ENCODE data around the gene NKAIN2.

NKAIN2 gene

DNA sequence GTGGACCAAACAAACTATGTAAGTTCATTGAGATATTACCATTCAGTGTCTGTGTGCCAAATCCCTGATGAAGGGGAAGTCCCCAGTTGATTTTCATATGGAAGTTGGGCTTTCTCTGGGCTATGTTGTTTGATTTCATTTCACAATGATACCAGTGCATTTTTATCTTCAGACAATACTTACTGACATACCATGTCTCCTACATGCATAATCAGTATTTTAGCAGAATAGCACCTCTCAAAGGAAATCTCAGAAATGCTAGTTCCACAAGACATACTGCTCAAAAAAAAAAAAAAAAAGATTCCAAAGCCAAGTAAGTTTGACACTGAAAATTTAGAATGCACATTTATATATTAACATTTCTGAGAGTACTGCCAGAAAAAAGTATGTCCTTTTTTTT is 989.7 kb downstream of the NKAIN2 start:
- DNase-seq (ENCODE audit: extremely low read depth, low read depth) = no peak
- TF ChIP-seq, protein P1, sequence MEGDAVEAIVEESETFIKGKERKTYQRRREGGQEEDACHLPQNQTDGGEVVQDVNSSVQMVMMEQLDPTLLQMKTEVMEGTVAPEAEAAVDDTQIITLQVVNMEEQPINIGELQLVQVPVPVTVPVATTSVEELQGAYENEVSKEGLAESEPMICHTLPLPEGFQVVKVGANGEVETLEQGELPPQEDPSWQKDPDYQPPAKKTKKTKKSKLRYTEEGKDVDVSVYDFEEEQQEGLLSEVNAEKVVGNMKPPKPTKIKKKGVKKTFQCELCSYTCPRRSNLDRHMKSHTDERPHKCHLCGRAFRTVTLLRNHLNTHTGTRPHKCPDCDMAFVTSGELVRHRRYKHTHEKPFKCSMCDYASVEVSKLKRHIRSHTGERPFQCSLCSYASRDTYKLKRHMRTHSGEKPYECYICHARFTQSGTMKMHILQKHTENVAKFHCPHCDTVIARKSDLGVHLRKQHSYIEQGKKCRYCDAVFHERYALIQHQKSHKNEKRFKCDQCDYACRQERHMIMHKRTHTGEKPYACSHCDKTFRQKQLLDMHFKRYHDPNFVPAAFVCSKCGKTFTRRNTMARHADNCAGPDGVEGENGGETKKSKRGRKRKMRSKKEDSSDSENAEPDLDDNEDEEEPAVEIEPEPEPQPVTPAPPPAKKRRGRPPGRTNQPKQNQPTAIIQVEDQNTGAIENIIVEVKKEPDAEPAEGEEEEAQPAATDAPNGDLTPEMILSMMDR (IDR thresholded peaks at IDR 0.05; ENCODE audit: low read depth, low read length, missing control alignments) = no peak
- H3K4me3 ChIP-seq (replicated peaks; ENCODE audit: low read depth, low read length) = no peak overlapping the region

DNA sequence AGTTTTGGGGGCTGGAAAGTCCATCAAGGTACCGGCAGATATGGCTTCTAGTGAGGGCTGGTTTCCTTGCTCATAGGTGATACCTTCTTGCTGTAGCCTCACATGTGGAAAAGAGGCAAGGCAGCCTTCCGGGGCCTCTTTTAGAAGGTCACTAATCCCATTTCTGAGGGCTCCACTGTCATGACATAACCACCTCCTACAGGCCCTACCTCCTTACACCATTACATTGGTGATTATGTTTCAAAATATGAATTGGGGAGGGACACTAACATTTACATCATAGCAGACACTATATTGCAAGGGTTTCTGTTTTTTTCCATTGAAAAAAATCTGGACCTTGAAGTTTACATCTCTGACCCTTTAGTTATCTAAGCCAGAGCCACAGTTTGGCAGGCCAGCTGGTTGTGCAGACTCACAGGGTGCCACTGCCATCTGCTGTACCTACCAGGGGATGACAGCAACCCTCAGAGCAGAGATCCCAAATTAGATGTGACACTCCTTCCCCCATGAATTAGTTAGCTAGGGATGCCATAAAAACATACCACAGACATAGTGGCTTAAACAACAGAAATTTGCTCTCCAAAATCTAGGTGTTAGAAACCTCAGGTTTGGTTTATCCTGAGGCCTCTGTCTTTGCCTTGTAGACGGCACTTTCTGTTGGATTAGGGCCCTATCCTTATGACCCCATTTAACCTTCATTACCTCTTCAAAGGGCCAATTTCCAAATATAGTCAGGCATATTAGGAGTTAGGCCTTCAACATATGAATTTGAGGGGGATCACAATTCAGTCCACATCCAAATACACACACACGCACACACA is 992.2 kb downstream of the NKAIN2 start:
- TF ChIP-seq, protein P1 (IDR thresholded peaks at IDR 0.05; ENCODE audit: low read depth, low read length, missing control alignments) = no peak
- H3K4me3 ChIP-seq (replicated peaks; ENCODE audit: low read depth, low read length) = no peak overlapping the region
- no peak for DNase-seq (ENCODE audit: extremely low read depth, low read depth)

DNA sequence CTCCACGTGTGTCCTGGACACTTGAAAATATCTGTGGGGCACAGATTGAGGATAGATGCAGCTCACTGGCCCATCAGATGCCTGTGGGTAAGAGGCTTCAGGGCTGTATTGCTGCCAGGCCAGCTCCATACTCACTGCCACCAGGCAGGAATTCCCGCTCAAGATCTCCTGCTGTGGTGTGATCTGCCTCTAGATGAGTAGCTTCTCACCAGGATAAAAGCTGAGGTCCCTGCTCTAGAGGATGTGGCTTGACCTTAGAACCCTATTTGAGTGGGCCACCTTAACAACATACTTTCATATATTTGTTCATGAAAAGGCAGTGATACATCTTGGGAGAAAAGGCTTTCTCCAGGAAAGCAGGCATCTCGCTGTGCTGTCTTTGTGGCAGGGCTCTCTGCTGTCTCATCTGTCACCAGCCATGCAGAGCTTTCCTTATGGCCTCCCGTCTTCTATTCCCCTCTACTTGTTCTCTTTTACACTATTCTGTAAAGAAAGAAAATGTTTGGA is 992.9 kb downstream of the NKAIN2 start:
- TF ChIP-seq, protein P1 (IDR thresholded peaks at IDR 0.05; ENCODE audit: low read depth, low read length, missing control alignments) = no peak
- no peak for DNase-seq (ENCODE audit: extremely low read depth, low read depth)
- no peak overlapping the region for H3K4me3 ChIP-seq (replicated peaks; ENCODE audit: low read depth, low read length)

DNA sequence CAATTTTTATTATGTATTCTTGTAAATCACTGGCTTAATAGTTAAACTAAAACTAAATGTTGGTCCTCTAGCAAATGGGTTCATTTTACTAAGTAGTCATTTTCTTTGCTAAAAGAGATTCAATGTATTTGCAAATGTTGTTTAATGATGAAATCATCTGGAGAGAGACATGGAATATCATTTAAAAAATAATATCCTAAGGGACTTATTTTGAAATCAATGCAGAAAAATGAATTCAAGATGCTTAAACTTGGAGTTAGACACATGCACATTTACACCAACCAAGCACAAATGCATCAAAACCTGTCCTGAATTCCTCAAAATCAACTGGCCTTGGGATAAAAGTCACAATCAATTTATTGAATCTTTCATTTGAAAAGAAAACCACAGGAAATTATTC is 993.6 kb downstream of the NKAIN2 start:
- no peak overlapping the region for H3K4me3 ChIP-seq (replicated peaks; ENCODE audit: low read depth, low read length)
- TF ChIP-seq, protein P1 (IDR thresholded peaks at IDR 0.05; ENCODE audit: low read depth, low read length, missing control alignments) = no peak
- no peak for DNase-seq (ENCODE audit: extremely low read depth, low read depth)

DNA sequence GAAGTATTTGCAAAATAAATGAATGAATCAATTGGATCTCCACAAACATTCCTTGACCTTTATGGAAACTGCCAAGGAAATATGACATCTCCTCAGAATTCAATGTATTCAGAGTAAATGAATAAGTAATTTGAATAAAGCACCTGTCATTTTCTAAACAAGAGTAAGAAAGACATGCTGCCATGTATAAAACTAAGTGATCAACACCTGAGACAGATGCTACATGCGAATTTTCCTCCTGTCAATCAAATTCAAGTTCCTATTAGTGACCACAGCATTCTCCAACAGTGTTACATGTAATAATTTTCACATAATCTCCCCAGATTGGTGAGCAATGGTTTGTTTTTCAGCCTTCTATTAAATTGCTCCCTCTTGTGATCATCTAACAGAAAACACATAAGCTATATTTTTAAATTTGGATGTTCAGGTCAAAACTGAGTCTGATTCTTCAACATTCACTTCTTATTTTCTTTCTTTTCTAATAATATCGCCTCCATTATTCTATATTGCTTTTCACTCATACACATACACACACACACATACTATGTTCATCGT is 995.4 kb downstream of the NKAIN2 start:
- TF ChIP-seq, protein P1 (IDR thresholded peaks at IDR 0.05; ENCODE audit: low read depth, low read length, missing control alignments) = no peak
- no peak for DNase-seq (ENCODE audit: extremely low read depth, low read depth)
- no peak overlapping the region for H3K4me3 ChIP-seq (replicated peaks; ENCODE audit: low read depth, low read length)

DNA sequence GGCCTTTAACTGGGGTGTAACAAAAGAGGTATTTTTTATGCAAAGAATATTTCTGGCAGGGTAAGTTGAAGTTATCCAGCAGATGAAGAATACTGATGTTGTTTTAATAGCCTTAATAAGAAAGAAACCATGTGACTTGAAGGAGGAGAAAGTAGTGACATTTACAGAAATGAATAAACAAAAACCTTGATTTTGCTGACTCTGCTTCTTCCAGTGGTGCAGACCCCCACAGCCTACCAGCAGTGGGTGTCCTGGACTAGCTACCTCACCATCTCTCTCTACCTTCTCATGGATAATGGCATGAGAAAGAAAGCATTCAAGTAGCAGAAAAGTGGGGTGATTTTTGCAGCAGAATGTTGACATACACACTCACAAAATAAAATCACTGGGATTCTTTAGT is 996.0 kb downstream of the NKAIN2 start:
- no peak for DNase-seq (ENCODE audit: extremely low read depth, low read depth)
- TF ChIP-seq, protein P1 (IDR thresholded peaks at IDR 0.05; ENCODE audit: low read depth, low read length, missing control alignments) = no peak

More for the DNA sequence above, 996.0 kb downstream of the NKAIN2 start:
- no peak overlapping the region for H3K4me3 ChIP-seq (replicated peaks; ENCODE audit: low read depth, low read length)

All from HFF-Myc (cell line).